H1 (cell line): ENCODE results near the gene RASGEF1C.

Source experiments
- ASH2L ChIP-seq: fragments of 200-600, 300-600 bp; sonication (generic); IDR thresholded peaks from one replicate; pipeline ENCODE4 v1.7.1; 2017; ENCODE audit warnings: low read length
- CHD1 ChIP-seq: IDR thresholded peaks from 2 replicates; pipeline ENCODE4 v1.6.1; 2012; ENCODE audit warnings: low read depth, low read length, improper control_type of control experiment
- CREB1 ChIP-seq: IDR thresholded peaks from 2 replicates; pipeline ENCODE4 v1.6.1; 2012; ENCODE audit warnings: inconsistent platforms
- EZH2 ChIP-seq: fragments of 200-600 bp; sonication (generic); IDR thresholded peaks from 2 replicates; pipeline ENCODE4 v1.7.1; 2012; ENCODE audit warnings: low read depth, mild to moderate bottlenecking, moderate library complexity, low read length, inconsistent platforms; ENCODE audit not compliant: severe bottlenecking
- HDAC2 ChIP-seq, 2 experiments: fragments of 300-600 bp in 1 of 2; sonication (generic) in 1 of 2; IDR thresholded peaks; 2 replicates each; pipeline ENCODE4 v1.6.1; 2011 to 2012; ENCODE audit warnings: low read depth in 2 of 2, low read length in 2 of 2, mild to moderate bottlenecking in 2 of 2, moderate library complexity in 2 of 2, borderline replicate concordance in 1 of 2, inconsistent platforms in 1 of 2
- JUND ChIP-seq: IDR thresholded peaks from 2 replicates; pipeline ENCODE4 v1.6.1; 2011; ENCODE audit warnings: mild to moderate bottlenecking, improper control_type of control experiment, low read length
- POLR2A ChIP-seq, 2 experiments: IDR thresholded peaks; 1 replicate in 1 of 2; 2 replicates in 1 of 2; pipeline ENCODE4 v1.6.1; 2011; ENCODE audit warnings: low read depth in 2 of 2, low read length in 2 of 2, mild to moderate bottlenecking in 2 of 2; ENCODE audit errors: control extremely low read depth in 1 of 2
- POLR2AphosphoS5 ChIP-seq: IDR thresholded peaks from 2 replicates; pipeline ENCODE4 v1.6.1; 2011; ENCODE audit warnings: low read depth, low read length
- SP2 ChIP-seq: IDR thresholded peaks from 2 replicates; pipeline ENCODE4 v1.6.1; 2012; ENCODE audit warnings: mild to moderate bottlenecking, low read length, inconsistent platforms
- YY1 ChIP-seq: IDR thresholded peaks from 2 replicates; pipeline ENCODE4 v1.6.1; 2011; ENCODE audit warnings: low read depth, mild to moderate bottlenecking, low read length
- TF ChIP-seq, protein P1 (sequence below), 3 experiments: IDR thresholded peaks; 1 replicate in 2 of 3; 2 replicates in 1 of 3; pipeline versions ENCODE4 v1.5.1 to v1.6.1; 2011; ENCODE audit warnings: low read length in 3 of 3, mild to moderate bottlenecking in 3 of 3, inconsistent platforms in 2 of 3, low read depth in 1 of 3, moderate library complexity in 1 of 3; ENCODE audit not compliant: insufficient read depth in 1 of 3; ENCODE audit errors: control extremely low read depth in 1 of 3
- TF ChIP-seq, protein P2 (sequence below): IDR thresholded peaks from 2 replicates; pipeline ENCODE4 v1.6.1; 2012; ENCODE audit warnings: inconsistent platforms
- TF ChIP-seq, protein P3 (sequence below): IDR thresholded peaks from 2 replicates; pipeline ENCODE4 v1.6.1; 2011; ENCODE audit warnings: low read length, improper control_type of control experiment

DNA sequence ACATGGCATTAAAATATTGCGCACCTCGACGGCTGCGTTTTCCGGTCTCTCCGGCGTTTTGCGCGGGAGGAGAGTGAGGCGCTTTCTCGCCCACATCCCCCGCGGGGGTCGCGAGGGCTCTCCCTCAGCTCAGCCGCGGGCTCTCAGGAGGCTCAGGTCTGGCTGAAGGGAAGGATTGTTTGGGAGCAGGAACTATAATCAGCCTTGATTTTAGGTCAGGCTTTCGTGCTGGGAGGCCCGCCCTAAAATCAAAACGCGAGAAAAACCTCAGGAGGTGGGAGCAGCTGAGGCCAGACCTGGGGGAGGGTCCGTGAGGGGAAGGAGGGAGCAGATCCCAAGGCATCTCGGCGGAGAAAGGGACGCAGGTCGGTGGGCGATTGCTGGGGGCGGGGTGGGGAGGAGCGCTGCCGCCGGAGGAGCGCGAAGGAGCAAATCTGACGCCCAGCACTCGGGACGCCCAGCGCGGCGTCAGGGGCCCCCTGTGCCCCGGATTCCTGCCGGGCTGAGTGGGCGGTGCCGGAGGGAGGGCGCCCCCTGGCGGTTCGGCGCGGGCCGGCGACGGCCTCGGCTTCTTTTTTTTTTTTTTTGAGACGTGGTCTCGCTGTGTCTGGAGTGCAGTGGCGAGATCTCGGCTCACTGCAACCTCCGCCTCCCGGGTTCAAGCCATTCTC is 118.8 kb downstream of the RASGEF1C start:
- TF ChIP-seq, protein P1, sequence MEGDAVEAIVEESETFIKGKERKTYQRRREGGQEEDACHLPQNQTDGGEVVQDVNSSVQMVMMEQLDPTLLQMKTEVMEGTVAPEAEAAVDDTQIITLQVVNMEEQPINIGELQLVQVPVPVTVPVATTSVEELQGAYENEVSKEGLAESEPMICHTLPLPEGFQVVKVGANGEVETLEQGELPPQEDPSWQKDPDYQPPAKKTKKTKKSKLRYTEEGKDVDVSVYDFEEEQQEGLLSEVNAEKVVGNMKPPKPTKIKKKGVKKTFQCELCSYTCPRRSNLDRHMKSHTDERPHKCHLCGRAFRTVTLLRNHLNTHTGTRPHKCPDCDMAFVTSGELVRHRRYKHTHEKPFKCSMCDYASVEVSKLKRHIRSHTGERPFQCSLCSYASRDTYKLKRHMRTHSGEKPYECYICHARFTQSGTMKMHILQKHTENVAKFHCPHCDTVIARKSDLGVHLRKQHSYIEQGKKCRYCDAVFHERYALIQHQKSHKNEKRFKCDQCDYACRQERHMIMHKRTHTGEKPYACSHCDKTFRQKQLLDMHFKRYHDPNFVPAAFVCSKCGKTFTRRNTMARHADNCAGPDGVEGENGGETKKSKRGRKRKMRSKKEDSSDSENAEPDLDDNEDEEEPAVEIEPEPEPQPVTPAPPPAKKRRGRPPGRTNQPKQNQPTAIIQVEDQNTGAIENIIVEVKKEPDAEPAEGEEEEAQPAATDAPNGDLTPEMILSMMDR (IDR thresholded peaks at IDR 0.05; ENCODE audit: control extremely low read depth in 1 of 3, insufficient read depth in 1 of 3, low read depth in 1 of 3, low read length in 3 of 3) = peak; percentile 69 to 87 (median 80)
- peak; percentile 69 for TF ChIP-seq ASH2L
- 0 out of 4 replicates have a peak, but pooled peaks of 1 of the 2 experiments have one; percentile 4 for TF ChIP-seq HDAC2 (IDR thresholded peaks at IDR 0.05; ENCODE audit: borderline replicate concordance in 1 of 2, low read depth in 2 of 2, low read length in 2 of 2)
- TF ChIP-seq JUND = no peak
- TF ChIP-seq, protein P2, sequence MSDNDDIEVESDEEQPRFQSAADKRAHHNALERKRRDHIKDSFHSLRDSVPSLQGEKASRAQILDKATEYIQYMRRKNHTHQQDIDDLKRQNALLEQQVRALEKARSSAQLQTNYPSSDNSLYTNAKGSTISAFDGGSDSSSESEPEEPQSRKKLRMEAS = peak; percentile 52; the same call in 1 of the 2 replicates
- TF ChIP-seq POLR2A (IDR thresholded peaks at IDR 0.05; ENCODE audit: control extremely low read depth in 1 of 2, low read depth in 2 of 2, low read length in 2 of 2) = peak in 1 of 2 experiments; percentile 52; a peak in 2 of 3 replicates
- peak; percentile 44; the same call in 1 of the 2 replicates for TF ChIP-seq POLR2AphosphoS5
- TF ChIP-seq CHD1 = no peak
- TF ChIP-seq EZH2 = no peak
- TF ChIP-seq, protein P3, sequence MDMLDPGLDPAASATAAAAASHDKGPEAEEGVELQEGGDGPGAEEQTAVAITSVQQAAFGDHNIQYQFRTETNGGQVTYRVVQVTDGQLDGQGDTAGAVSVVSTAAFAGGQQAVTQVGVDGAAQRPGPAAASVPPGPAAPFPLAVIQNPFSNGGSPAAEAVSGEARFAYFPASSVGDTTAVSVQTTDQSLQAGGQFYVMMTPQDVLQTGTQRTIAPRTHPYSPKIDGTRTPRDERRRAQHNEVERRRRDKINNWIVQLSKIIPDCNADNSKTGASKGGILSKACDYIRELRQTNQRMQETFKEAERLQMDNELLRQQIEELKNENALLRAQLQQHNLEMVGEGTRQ = no peak
- TF ChIP-seq SP2 = no peak
- no peak; the same call in 1 of the 2 replicates for TF ChIP-seq YY1
- peak; percentile 74 for TF ChIP-seq CREB1
